Smooth muscle cell of the umbilical artery (primary cell): ENCODE data around the gene PGA4. TPM values are rescaled to one million over a fixed set of nuclear protein-coding genes. Genes with fewer than 3 reads are reported as not detected.

Experiments
- total RNA-seq: library from RNA; depleted of rRNA; stranded (reverse); fragments of >200 nt; gene quantifications from 2 replicates; pipeline ENCODE4 v1.2.3, GENCODE V29; 2014

Gene PGA4
- total RNA-seq: not detected in 2 replicates

DNA sequence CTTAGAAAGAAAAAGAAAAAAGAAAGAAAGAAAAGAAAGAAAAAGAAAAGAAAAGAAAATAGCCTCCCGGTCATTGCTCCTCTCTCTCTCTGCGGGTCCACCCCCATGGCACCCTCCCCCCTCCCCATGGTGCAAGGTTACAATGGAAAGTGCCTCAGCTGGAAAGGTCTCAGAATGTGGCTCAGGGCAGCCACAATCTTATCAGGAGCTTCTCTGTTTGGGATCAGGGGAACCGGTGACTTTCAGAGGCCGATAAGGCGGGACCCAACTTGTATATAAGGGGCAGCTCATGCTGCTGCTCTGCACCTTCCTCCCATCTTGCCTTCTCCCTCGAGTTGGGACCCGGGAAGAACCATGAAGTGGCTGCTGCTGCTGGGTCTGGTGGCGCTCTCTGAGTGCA lies at the start of gene PGA4:
PGA4 (plus strand) TSS at position 301 of the 400 bp plus-strand sequence; CDS start at position 355, 54 bp downstream.

DNA sequence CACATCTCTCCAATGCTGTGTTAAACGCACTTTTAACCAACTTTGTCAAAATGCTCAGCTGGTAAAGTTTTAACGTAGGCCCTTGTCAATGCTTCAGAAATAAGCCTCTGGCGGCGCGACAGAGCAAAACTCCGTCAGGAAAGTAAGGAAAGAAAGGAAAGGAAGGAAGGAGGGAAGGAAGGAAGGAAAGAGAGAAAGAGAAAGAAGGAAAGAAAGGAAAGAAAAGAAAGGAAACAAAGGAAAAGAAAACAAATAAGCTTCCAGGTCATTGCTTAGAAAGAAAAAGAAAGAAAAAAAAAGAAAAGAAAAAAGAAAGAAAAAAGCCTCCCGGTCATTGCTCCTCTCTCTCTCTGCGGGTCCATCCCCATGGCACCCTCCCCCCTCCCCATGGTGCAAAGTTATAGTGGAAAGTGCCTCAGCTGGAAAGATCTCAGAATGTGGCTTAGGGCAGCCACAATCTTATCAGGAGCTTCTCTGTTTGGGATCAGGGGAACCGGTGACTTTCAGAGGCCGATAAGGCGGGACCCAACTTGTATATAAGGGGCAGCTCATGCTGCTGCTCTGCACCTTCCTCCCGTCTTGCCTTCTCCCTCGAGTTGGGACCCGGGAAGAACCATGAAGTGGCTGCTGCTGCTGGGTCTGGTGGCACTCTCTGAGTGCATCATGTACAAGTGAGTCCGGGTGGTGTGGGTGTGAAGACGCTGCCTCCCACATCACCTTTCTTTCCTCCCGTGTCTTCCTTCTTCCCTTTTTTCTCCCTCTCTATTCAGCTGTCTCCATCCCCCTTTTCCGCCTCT lies 19.0 kb upstream of the PGA4 start, which contains the start of gene PGA3:
PGA3 (plus strand) TSS at position 566 of the 797 bp plus-strand sequence; CDS start at position 616, 50 bp downstream.

DNA sequence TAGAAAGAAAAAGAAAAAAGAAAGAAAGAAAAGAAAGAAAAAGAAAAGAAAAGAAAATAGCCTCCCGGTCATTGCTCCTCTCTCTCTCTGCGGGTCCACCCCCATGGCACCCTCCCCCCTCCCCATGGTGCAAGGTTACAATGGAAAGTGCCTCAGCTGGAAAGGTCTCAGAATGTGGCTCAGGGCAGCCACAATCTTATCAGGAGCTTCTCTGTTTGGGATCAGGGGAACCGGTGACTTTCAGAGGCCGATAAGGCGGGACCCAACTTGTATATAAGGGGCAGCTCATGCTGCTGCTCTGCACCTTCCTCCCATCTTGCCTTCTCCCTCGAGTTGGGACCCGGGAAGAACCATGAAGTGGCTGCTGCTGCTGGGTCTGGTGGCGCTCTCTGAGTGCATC lies 18.7 kb downstream of the PGA4 start, which contains the start of gene PGA5:
PGA5 (plus strand) TSS at position 301 of the 400 bp plus-strand sequence; CDS start at position 353, 52 bp downstream.

Other genes with a start within 250 kb of the PGA4 start
- not detected in 2 replicates for gene CD5, start 119.9 kb upstream of the PGA4 start, total RNA-seq
- 10.4 and 15.4 TPM in 2 replicates for gene VPS37C, start 60.9 kb upstream of the PGA4 start, total RNA-seq
- gene PGA3, start 18.8 kb upstream of the PGA4 start, total RNA-seq: not detected in 2 replicates
- gene PGA5, start 18.8 kb downstream of the PGA4 start, total RNA-seq: not detected in 2 replicates
- 1.6 and 1.8 TPM in 2 replicates for gene VWCE, start 73.0 kb downstream of the PGA4 start, total RNA-seq
- 302 and 330 TPM in 2 replicates for gene DDB1, start 110.8 kb downstream of the PGA4 start, total RNA-seq
- 24.3 and 25.9 TPM in 2 replicates for gene TKFC, start 110.9 kb downstream of the PGA4 start, total RNA-seq
- 51.0 and 168 TPM in 2 replicates for gene CYB561A3, start 139.5 kb downstream of the PGA4 start, total RNA-seq
- 25.7 and 38.9 TPM in 2 replicates for gene TMEM138, start 140.0 kb downstream of the PGA4 start, total RNA-seq
- gene TMEM216, start 170.2 kb downstream of the PGA4 start, total RNA-seq: 10.1 and 14.6 TPM in 2 replicates
- gene CPSF7, start 207.6 kb downstream of the PGA4 start, total RNA-seq: 19.6 and 22.0 TPM in 2 replicates
- gene SDHAF2, start 207.8 kb downstream of the PGA4 start, total RNA-seq: 24.3 and 36.8 TPM in 2 replicates